ENCODE data around the gene PCSK4.

- TF ChIP-seq, protein P1, sequence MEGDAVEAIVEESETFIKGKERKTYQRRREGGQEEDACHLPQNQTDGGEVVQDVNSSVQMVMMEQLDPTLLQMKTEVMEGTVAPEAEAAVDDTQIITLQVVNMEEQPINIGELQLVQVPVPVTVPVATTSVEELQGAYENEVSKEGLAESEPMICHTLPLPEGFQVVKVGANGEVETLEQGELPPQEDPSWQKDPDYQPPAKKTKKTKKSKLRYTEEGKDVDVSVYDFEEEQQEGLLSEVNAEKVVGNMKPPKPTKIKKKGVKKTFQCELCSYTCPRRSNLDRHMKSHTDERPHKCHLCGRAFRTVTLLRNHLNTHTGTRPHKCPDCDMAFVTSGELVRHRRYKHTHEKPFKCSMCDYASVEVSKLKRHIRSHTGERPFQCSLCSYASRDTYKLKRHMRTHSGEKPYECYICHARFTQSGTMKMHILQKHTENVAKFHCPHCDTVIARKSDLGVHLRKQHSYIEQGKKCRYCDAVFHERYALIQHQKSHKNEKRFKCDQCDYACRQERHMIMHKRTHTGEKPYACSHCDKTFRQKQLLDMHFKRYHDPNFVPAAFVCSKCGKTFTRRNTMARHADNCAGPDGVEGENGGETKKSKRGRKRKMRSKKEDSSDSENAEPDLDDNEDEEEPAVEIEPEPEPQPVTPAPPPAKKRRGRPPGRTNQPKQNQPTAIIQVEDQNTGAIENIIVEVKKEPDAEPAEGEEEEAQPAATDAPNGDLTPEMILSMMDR (IDR thresholded peaks at IDR 0.05; ENCODE audit: low read depth, low read length, poor library complexity, severe bottlenecking): no peak
- no peak for TF ChIP-seq EZH2phosphoT487 (IDR thresholded peaks at IDR 0.05; ENCODE audit: borderline replicate concordance, low read length)
These were observed 3.2 kb downstream of the PCSK4 start for GRCh38 chr19:1486720-1487575.

All from DOHH2 (cell line).